Hepatocyte (in vitro differentiated cells): ENCODE results near the gene GSTM5. TPM values are rescaled to one million over a fixed set of nuclear protein-coding genes. Genes with fewer than 3 reads are reported as not detected.

ENCODE experiments used
- DNase-seq: peaks from one replicate; pipeline ENCODE4 v3.0.0-alpha.2; 2016; ENCODE audit warnings: low spot score
- H2AFZ ChIP-seq: fragments of 200-600 bp; sonication (generic); 2 replicates; pipeline ENCODE4 v1.6.0; 2016; ENCODE audit warnings: antibody characterized with exemption, mild to moderate bottlenecking
- H3K27ac ChIP-seq: fragments of 200-600 bp; sonication (generic); 2 replicates; pipeline ENCODE4 v1.5.1; 2016; ENCODE audit warnings: mild to moderate bottlenecking
- H3K27me3 ChIP-seq: fragments of 200-600 bp; sonication (generic); 2 replicates; pipeline ENCODE4 v1.6.1; 2016
- H3K36me3 ChIP-seq: fragments of 200-600 bp; sonication (generic); replicated peaks from 2 replicates; pipeline ENCODE4 v1.5.1; 2016; ENCODE audit warnings: low read depth; ENCODE audit not compliant: insufficient read depth
- H3K4me1 ChIP-seq: fragments of 200-600 bp; sonication (generic); 2 replicates; pipeline ENCODE4 v1.5.1; 2016; ENCODE audit warnings: mild to moderate bottlenecking, moderate library complexity; ENCODE audit not compliant: insufficient read depth
- H3K4me2 ChIP-seq: fragments of 200-600 bp; sonication (generic); 2 replicates; pipeline ENCODE4 v1.6.0; 2016
- H3K4me3 ChIP-seq: fragments of 200-600 bp; sonication (generic); 2 replicates; pipeline ENCODE4 v1.5.1; 2016; ENCODE audit warnings: mild to moderate bottlenecking
- H3K79me2 ChIP-seq: fragments of 200-600 bp; sonication (generic); 2 replicates; pipeline ENCODE4 v1.6.0; 2017; ENCODE audit warnings: mild to moderate bottlenecking
- H3K9me2 ChIP-seq: fragments of 200-600 bp; sonication (generic); replicated peaks from 2 replicates; pipeline ENCODE4 v1.6.0; 2017; ENCODE audit warnings: mild to moderate bottlenecking; ENCODE audit not compliant: insufficient read depth
- H3K9me3 ChIP-seq: fragments of 200-600 bp; sonication (generic); 2 replicates; pipeline ENCODE4 v1.5.1; 2016; ENCODE audit warnings: low read depth, mild to moderate bottlenecking
- H4K20me1 ChIP-seq: fragments of 200-600 bp; sonication (generic); 2 replicates; pipeline ENCODE4 v1.6.0; 2016; ENCODE audit warnings: mild to moderate bottlenecking; ENCODE audit not compliant: insufficient read depth, poor library complexity, severe bottlenecking
- CTCF ChIP-seq: fragments of 200-600 bp; sonication (generic); IDR thresholded peaks from 2 replicates; pipeline ENCODE4 v1.5.1; 2016; ENCODE audit warnings: antibody characterized with exemption, mild to moderate bottlenecking; ENCODE audit not compliant: poor library complexity
- EZH2 ChIP-seq: fragments of 200-600 bp; sonication (generic); IDR thresholded peaks from 2 replicates; pipeline ENCODE4 v1.6.1; 2016; ENCODE audit warnings: antibody characterized with exemption, mild to moderate bottlenecking, borderline replicate concordance
- EZH2phosphoT487 ChIP-seq: fragments of 200-600 bp; sonication (generic); IDR thresholded peaks from one replicate; pipeline ENCODE4 v1.6.1; 2018; ENCODE audit warnings: antibody characterized with exemption, mild to moderate bottlenecking, low read depth, moderate library complexity; ENCODE audit not compliant: unreplicated experiment, severe bottlenecking
- WGBS: methylation state at CpG from one replicate; pipeline ENCODE4 v1.1.6; 2016; ENCODE audit warnings: low lambda C conversion rate; ENCODE audit errors: missing lambda C conversion rate; 5-methylcytosine and 5-hydroxymethylcytosine counted together
- polyA plus RNA-seq: library from polyadenylated mRNA; unstranded; fragments of >200 nt; fragmentation: Nextera tagmentation; extraction: Ambion mirVana; gene quantifications from 2 replicates; pipeline ENCODE4 v1.2.1, GENCODE V29; 2016
- total RNA-seq: library from RNA; depleted of rRNA; stranded (reverse); fragments of >200 nt; gene quantifications from 2 replicates; pipeline ENCODE4 v1.2.3, GENCODE V29; 2014

GSTM5 gene
- total and polyA plus RNA-seq, 2 experiments from 2014 or later = 1.2 to 3.0 TPM

GRCh38 chr1:109726728-109727373, 14.8 kb downstream of the GSTM5 start:
- H3K36me3 ChIP-seq = no peaks in the 10 kb centered on the region
- H3K4me3 ChIP-seq = no peak overlapping the region
- no peaks in the 10 kb centered on the region for H4K20me1 ChIP-seq
- no peaks in the 10 kb centered on the region for H3K9me2 ChIP-seq
- H3K27ac ChIP-seq = no peak overlapping the region
- no peak for DNase-seq
- H3K4me2 ChIP-seq = no peak overlapping the region
- H3K79me2 ChIP-seq = no peaks in the 10 kb centered on the region
- H3K27me3 ChIP-seq = no peaks in the 10 kb centered on the region
- H3K9me3 ChIP-seq = no peaks in the 10 kb centered on the region
- no peak overlapping the region for H2AFZ ChIP-seq
- H3K4me1 ChIP-seq = peaks cover 11% of the 10 kb centered on the region
- WGBS = 94% methylated on average over 12 of the region's 12 CpGs
- no peak for TF ChIP-seq CTCF
- TF ChIP-seq EZH2 = no peak
- TF ChIP-seq EZH2phosphoT487 = no peak

- no peaks in the 10 kb centered on the region for H3K9me2 ChIP-seq
- H3K4me2 ChIP-seq = no peak overlapping the region
- TF ChIP-seq CTCF (no peak), EZH2 (no peak), EZH2phosphoT487 (no peak)
- no peaks in the 10 kb centered on the region for H3K9me3 ChIP-seq
- H3K27ac ChIP-seq = no peak overlapping the region
- H3K79me2 ChIP-seq = peaks cover 2% of the 10 kb centered on the region
- DNase-seq = no peak
- WGBS = 87% methylated on average over 7 of the region's 7 CpGs
- no peaks in the 10 kb centered on the region for H3K36me3 ChIP-seq
- H3K4me1 ChIP-seq = peaks cover 20% of the 10 kb centered on the region
- H3K4me3 ChIP-seq = no peak overlapping the region
- H3K27me3 ChIP-seq = no peaks in the 10 kb centered on the region
- H2AFZ ChIP-seq = no peak overlapping the region
- H4K20me1 ChIP-seq = no peaks in the 10 kb centered on the region
Measured at GRCh38 chr1:109728870-109729269, 16.8 kb downstream of the GSTM5 start.

GRCh38 chr1:109730666-109731065, 18.6 kb downstream of the GSTM5 start:
- Histone ChIP-seq H3K9me2 (no peaks in the 10 kb centered on the region), H3K27me3 (no peaks in the 10 kb centered on the region), H3K27ac (peak overlapping the region; percentile 92), H3K36me3 (no peaks in the 10 kb centered on the region), H3K79me2 (peaks cover 6% of the 10 kb centered on the region), H3K4me2 (no peak overlapping the region), H3K4me1 (peaks cover 20% of the 10 kb centered on the region), H2AFZ (no peak overlapping the region), H3K9me3 (no peaks in the 10 kb centered on the region), H3K4me3 (no peak overlapping the region), H4K20me1 (no peaks in the 10 kb centered on the region)
- WGBS = 55% methylated on average over 6 of the region's 6 CpGs
- TF ChIP-seq CTCF = no peak
- TF ChIP-seq EZH2phosphoT487 = no peak
- no peak for TF ChIP-seq EZH2
- DNase-seq = no peak

- peak overlapping the region; percentile 92 for H3K27ac ChIP-seq
- H2AFZ ChIP-seq = no peak overlapping the region
- H3K9me3 ChIP-seq = no peaks in the 10 kb centered on the region
- peaks cover 20% of the 10 kb centered on the region for H3K4me1 ChIP-seq
- DNase-seq = no peak
- no peaks in the 10 kb centered on the region for H3K9me2 ChIP-seq
- H3K79me2 ChIP-seq = peaks cover 17% of the 10 kb centered on the region
- TF ChIP-seq CTCF (no peak), EZH2phosphoT487 (no peak), EZH2 (no peak)
- H3K27me3 ChIP-seq = no peaks in the 10 kb centered on the region
- no peaks in the 10 kb centered on the region for H3K36me3 ChIP-seq
- H4K20me1 ChIP-seq = no peaks in the 10 kb centered on the region
- peak overlapping the region; percentile 74 for H3K4me2 ChIP-seq
- peak overlapping the region; percentile 16 for H3K4me3 ChIP-seq
- 45% methylated on average over 3 of the region's 3 CpGs for WGBS
Measured at GRCh38 chr1:109732390-109732881, 20.4 kb downstream of the GSTM5 start.
